PC-9 (cell line): ENCODE measurements around the gene BCL2L11. TPM values are rescaled to one million over a fixed set of nuclear protein-coding genes. Genes with fewer than 3 reads are reported as not detected.

Source experiments
- BruUV-seq: library from RNA; stranded (reverse); fragments of 400-500 nt; replicated peaks from 2 replicates; lab custom pipeline; 2021; lab: Mats Ljungman, UMichigan
- CTCF ChIA-PET: fragments of 300-600 bp; sonication (Branson Sonifier 250); formaldehyde crosslinking; loops from one replicate; lab custom pipeline; 2022; ENCODE audit warnings: antibody characterized with exemption; lab: Charles Lee
- POLR2A ChIA-PET: fragments of 300-600 bp; sonication (Branson Sonifier 250); formaldehyde crosslinking; loops from one replicate; lab custom pipeline; 2022; ENCODE audit warnings: antibody characterized with exemption; ENCODE audit not compliant: unreplicated experiment; lab: Charles Lee
- DNase-seq, 2 experiments: peaks; one replicate each; pipeline versions ENCODE4 v3.0.0 to v3.0.0-alpha.2; 2015 to 2022; ENCODE audit warnings: mixed read lengths in 1 of 2
- H2AFZ ChIP-seq: fragments of 200-600 bp; sonication (generic); 2 replicates; pipeline ENCODE4 v1.8.1; 2017; ENCODE audit warnings: antibody characterized with exemption
- H3F3A ChIP-seq: fragments of 200-600 bp; sonication (generic); 2 replicates; pipeline ENCODE4 v1.8.1; 2017; ENCODE audit warnings: antibody characterized with exemption, mild to moderate bottlenecking, low read depth; ENCODE audit not compliant: insufficient read depth
- H3K27ac ChIP-seq: fragments of 200-600 bp; sonication (generic); 2 replicates; pipeline ENCODE4 v1.6.1; 2016; ENCODE audit warnings: mixed run types
- H3K27me3 ChIP-seq: fragments of 200-600 bp; sonication (generic); 2 replicates; pipeline ENCODE4 v1.6.1; 2016; ENCODE audit warnings: low read depth, mixed run types; ENCODE audit not compliant: insufficient read depth
- H3K36me3 ChIP-seq: fragments of 200-600 bp; sonication (generic); 2 replicates; pipeline ENCODE4 v1.6.1; 2016; ENCODE audit warnings: low read depth, mixed run types
- H3K4me1 ChIP-seq: fragments of 200-600 bp; sonication (generic); replicated peaks from 2 replicates; pipeline ENCODE4 v1.6.1; 2016; ENCODE audit warnings: mixed run types; ENCODE audit not compliant: insufficient read depth
- H3K4me2 ChIP-seq: fragments of 200-600 bp; sonication (generic); 2 replicates; pipeline ENCODE4 v1.6.1; 2017; ENCODE audit warnings: mixed run types
- H3K4me3 ChIP-seq: fragments of 200-600 bp; sonication (generic); 2 replicates; pipeline ENCODE4 v1.6.1; 2016; ENCODE audit warnings: mixed run types
- H3K79me2 ChIP-seq: fragments of 200-600 bp; sonication (generic); 2 replicates; pipeline ENCODE4 v1.6.1; 2017; ENCODE audit warnings: low read depth, mixed run types
- H3K9me2 ChIP-seq: fragments of 200-600 bp; sonication (generic); 2 replicates; pipeline ENCODE4 v1.8.1; 2017; ENCODE audit warnings: mild to moderate bottlenecking; ENCODE audit not compliant: insufficient read depth
- H3K9me3 ChIP-seq: fragments of 200-600 bp; sonication (generic); 2 replicates; pipeline ENCODE4 v1.8.1; 2016; ENCODE audit warnings: low read depth; ENCODE audit not compliant: insufficient read depth
- H4K20me1 ChIP-seq: fragments of 200-600 bp; sonication (generic); 2 replicates; pipeline ENCODE4 v1.8.1; 2017; ENCODE audit not compliant: insufficient read depth
- EZH2 ChIP-seq: fragments of 200-600 bp; sonication (generic); IDR thresholded peaks from 2 replicates; pipeline ENCODE4 v1.8.0; 2017; ENCODE audit warnings: antibody characterized with exemption, low read depth
- intact Hi-C: fragments of 100-400 bp; cut with micrococcal nuclease; formaldehyde crosslinking; loops from one replicate; pipeline ENCODE4 v1.10.0; 2022; ENCODE audit not compliant: unreplicated experiment
- total RNA-seq: library from RNA; stranded (reverse); gene quantifications from 2 replicates; pipeline ENCODE4 v1.2.3, GENCODE V29; 2021
- TF ChIP-seq, protein P1 (sequence below): fragments of 200-600 bp; sonication (generic); conservative IDR thresholded peaks from 2 replicates; pipeline ENCODE4 v1.6.1; 2017; ENCODE audit warnings: mixed run types, antibody characterized with exemption, mild to moderate bottlenecking, moderate library complexity

BCL2L11 gene
- total RNA-seq, 1 experiment from 2014 or later, result 17.0 TPM

DNA sequence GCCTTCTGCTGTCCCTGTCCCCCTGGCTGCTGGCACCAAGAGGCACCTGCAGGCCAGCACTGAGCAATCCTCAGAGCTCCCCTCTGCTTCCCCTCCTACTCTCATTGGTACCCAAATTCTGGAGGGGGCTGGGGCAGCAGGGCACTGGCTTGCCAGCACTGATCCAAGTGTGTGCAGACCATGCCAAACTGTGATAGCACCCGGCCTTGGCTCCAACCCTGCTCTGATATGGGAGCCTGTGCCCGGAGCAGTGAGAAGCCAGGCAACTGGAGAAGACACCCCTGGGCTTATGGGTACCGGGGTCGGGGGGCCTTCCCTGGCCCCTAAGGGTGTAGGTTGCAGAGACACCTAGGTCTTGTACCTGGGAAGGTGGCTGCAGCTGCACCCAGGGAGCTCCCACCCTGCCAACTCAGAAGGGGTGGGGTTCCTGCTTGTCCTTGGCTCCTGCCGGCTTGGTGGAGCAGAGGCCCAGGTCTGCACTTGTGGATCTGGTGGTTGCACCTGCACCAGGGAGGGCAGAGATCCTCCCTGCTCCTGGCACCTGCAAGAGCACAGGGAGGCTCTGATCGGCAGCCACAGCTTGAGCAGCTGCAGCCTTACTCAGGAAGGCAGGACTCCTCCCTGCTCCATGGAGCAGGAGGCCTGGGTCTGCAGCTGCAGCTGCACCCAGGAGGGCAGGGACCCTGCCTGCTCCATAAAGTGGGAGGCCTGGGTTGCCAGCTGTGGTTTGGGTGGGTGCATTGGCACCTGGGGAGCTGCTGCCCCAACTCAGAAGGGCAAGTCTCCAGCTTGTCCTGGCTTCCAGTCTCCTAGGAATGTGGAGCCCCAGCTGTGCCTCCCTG is 96.3 kb downstream of the BCL2L11 start:
- no peaks in the 10 kb centered on the region for H4K20me1 ChIP-seq
- H3K4me2 ChIP-seq, result no peak overlapping the region
- no peaks in the 10 kb centered on the region for H3K9me2 ChIP-seq
- H3K4me1 ChIP-seq, result no peaks in the 10 kb centered on the region
- POLR2A ChIA-PET, result no interaction called here
- intact Hi-C loops, result no loop called here
- H3K27ac ChIP-seq, result no peak overlapping the region
- BruUV-seq, result no TSS peak
- DNase-seq, result no peak
- no peaks in the 10 kb centered on the region; the same call in 1 of the 2 replicates for H3F3A ChIP-seq
- H3K79me2 ChIP-seq, result no peaks in the 10 kb centered on the region
- H3K36me3 ChIP-seq, result no peaks in the 10 kb centered on the region; the same call in 1 of the 2 replicates
- no peak for TF ChIP-seq EZH2
- TF ChIP-seq, protein P1, sequence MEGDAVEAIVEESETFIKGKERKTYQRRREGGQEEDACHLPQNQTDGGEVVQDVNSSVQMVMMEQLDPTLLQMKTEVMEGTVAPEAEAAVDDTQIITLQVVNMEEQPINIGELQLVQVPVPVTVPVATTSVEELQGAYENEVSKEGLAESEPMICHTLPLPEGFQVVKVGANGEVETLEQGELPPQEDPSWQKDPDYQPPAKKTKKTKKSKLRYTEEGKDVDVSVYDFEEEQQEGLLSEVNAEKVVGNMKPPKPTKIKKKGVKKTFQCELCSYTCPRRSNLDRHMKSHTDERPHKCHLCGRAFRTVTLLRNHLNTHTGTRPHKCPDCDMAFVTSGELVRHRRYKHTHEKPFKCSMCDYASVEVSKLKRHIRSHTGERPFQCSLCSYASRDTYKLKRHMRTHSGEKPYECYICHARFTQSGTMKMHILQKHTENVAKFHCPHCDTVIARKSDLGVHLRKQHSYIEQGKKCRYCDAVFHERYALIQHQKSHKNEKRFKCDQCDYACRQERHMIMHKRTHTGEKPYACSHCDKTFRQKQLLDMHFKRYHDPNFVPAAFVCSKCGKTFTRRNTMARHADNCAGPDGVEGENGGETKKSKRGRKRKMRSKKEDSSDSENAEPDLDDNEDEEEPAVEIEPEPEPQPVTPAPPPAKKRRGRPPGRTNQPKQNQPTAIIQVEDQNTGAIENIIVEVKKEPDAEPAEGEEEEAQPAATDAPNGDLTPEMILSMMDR, result no peak
- peaks cover 14% of the 10 kb centered on the region; the same call in 1 of the 2 replicates for H3K9me3 ChIP-seq
- no peak overlapping the region for H3K4me3 ChIP-seq
- no peaks in the 10 kb centered on the region for H3K27me3 ChIP-seq
- H2AFZ ChIP-seq, result no peak overlapping the region
- CTCF ChIA-PET, result no interaction called here
